GM19328 (cell line): Measurements from ENCODE around the gene RNF220.

Source experiments
- ATAC-seq: cut with Tn5 transposase; IDR thresholded peaks from one replicate; pipeline ENCODE4 v1.9.1; 2021; ENCODE audit warnings: mild to moderate bottlenecking, moderate library complexity; ENCODE audit not compliant: unreplicated experiment

Gene RNF220

DNA sequence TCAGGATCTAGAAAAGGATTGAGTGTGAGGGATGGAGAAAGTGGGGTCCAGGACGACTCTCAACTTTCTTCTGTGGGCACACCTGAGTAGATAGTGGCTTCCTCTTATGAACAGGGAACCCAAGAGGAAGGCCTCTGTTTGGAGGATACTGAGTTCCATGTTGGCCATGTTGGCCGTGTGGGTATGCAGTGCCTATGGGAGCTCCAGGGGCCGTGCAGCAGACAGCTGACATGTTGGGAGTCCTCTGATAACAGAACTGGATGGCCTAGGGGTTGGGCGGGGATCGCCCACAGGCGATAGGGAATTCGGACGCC lies 226.2 kb downstream of the RNF220 start:
- ATAC-seq = no peak

DNA sequence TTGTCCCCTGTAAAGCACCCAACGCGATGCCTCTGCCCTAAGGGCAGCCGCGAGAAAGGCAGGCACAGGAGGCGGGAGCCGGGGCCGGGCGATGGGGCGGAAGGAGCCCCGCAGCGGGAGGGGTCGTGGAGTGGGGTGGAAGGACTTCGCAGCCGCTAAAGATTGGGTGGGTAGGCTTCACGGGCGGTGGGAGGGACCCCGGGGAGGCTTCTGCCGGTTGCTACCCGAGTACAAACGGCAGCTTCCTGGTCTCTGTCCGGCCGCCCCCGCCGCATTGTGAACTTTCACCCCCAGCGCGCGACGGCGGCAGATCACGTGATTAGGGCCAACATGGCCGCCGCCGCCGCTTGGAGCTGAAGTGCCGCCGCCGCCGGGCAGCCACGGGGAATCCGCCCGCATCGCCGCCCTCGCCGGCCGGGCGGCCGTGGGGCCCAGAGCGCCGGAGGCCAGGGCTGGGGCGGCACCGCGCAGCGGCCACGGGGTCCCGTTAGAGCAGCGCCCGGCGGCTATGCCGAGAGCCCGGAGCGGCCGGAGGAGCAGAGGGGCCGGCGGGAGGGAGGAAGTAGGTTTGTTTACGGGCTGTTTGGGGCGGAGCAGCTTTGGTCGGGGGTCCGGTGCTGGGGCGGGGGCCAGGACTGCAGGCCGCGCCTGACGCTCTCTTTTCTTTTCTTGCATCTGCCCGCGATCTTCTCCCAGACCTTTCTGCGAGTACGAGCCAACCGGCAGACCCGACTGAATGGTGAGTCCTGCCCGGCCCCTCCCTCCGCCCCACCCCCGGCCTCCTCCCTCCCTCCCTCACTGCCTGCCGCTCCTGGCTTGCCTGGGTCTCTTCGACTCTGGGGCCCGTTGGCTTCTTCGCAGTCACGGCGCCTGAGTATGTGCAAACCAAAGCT lies 226.8 kb downstream of the RNF220 start:
- ATAC-seq = peak; percentile 66

DNA sequence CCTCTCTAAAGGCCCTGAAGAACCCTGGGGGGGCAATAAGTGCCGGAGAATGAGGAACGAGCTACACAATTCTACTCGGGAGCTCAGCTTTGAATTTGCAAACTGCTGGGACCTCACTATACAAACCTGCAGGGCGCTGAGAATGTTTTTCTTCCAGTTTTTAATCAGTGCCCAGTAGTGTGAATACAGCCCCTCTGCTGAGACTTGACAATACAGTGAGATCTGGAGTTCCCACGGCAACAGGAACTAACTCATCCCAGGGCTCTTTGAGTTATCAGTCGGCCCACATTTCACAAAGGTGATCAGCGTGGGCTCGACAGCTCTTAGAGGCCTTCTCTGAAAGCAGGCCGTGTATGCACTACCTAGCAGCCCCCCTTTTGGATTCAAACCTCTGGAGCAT lies 227.5 kb downstream of the RNF220 start:
- no peak for ATAC-seq

DNA sequence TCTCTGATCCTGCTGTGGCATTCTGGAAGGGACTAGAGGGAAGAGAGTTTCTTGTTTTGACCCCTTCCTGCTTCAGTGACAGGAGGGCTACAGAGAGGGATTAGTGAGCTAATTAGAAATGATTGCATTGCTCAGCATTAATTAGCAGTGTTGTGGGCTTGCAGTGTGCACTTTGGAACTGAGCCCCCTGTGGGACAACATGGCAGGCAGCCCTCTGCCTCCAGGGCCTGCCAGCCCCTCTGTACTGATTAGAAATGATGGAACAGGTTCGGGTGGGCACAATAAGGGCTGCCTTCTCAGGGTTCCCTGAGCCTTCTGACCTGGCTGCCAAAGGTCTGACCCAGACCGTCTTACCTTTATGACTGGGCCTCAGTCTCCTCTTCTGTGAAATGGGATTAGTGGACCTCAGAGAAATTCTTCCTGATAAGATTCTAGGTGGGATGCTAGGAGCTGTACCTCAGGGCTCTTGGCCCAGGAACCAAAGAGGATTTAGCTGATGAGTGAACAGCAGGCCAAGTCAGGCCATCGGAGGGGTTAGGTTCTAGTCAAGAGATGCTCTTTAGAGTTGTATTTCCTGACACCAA lies 229.6 kb downstream of the RNF220 start:
- ATAC-seq = no peak

DNA sequence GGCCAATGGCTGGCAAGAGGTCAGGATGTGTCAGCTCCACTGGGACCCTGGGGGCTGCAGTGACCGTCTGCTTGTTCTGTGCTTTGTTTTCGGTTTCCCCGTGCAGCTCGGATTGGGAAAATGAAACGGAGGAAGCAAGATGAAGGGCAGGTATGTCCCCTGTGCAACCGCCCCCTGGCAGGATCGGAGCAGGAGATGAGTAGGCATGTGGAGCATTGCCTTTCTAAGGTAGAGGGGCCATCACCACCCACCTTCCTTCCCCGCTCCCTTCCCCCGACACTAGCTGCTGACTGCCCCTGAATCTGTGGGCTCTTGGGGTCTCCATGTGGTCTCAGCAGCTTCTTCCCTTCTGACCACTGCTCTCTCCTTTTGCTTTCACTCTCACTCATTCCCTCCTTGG lies 230.4 kb downstream of the RNF220 start:
- no peak for ATAC-seq

DNA sequence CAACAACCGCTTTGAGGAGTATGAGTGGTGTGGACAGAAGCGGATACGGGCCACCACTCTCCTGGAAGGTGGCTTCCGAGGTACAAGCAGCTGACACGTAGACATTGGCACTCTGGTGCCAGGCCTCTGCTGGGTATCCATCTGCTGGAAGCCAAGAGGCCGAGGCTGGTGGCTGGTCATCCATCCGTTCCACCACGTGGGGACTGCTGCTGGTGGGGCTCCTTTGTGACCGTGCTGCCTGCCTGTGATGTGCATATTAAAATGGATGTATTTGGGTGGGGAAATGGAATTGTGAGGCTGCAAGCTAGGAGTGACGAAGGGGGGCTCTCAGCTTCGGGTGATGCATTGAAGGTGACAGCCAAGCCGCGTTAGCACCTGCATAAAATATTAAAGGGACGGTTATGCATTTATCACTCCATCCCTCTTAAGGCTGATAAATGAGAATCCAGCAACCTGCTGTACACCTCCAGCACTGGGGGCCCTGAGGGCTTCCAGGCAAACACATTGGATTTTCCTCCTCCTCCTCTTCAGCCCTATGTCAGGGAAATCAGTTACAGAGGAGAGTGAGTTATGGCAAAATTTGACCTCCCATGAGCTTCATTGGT lies 231.1 kb downstream of the RNF220 start:
- no peak for ATAC-seq

DNA sequence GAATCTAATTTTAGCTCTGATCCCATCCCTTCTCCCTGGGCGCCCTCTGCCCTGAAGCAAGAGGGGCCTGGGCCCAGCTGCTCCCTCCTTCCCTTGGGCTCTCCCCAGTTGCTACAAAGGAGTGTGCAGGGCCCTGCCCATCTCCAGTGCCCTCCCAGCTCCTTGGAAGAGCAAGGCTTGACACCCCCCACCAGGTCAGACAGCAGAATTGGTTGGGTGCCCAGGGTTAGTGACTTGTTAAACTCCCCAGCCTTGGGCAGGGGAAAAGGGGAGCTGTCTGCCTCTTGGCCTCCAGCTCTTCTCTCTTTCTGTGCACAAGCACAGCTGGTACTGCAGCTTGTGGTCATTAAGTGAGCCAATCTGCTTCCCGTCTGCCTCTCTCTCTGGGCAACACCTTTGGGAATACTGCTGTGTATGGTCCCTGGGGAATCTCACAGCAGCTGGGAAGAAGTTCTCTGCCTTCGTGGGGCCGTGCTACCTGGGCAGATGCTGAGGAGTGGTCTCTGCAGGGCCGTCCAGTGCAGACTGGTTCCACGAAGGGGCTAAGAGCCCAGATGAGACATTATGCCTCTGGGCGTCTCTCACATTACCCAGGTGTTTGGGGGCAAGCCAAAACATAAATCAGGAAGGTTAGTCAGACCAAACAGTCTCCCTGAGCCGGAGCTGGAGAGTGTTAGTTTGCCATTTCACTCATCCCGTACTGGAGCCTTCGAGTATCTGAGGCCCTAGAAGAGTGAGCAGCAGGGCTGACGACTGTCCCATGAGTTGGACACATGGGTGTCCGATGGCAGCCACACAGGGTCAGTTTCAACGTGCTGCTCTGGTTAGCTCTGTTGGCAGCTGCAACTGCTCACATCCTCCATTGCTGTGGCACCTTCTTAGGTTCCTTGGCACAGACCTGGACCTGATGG lies 231.9 kb downstream of the RNF220 start:
- ATAC-seq = no peak

DNA sequence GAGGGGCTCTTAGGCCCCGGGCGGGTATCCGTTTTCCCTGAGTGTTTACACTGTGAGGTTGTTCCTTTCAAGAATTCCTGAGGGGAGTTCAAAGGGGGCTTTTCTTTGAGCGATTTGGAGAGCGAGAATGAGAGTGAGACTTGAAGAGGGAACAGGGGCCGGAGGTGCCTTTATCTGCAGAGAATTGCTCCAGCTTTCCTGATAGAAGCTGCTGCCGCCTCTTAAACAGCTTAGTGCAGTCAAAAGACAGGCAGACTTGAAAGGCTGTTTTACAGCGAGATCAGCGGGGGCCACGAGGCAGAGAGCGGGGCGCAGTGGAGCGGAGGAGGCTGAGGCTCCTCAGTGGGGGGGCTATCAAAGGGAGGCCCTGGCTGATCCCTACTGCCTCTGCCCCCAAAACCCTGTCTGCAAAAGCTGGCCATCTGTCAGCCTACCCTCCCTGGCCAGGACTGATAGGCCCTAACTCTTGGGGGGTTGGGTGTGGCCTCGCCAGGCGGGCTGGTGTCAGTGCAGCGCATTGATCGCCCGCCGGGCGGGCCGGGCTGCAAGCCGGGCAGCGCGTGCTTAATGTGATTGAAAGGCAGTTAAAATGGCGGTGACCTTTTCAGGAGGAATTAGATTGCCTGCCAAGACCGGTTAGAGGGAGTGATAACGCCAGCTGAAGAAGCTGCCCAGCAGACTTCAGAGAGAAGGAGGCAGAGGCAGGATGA lies 232.8 kb downstream of the RNF220 start:
- no peak for ATAC-seq

DNA sequence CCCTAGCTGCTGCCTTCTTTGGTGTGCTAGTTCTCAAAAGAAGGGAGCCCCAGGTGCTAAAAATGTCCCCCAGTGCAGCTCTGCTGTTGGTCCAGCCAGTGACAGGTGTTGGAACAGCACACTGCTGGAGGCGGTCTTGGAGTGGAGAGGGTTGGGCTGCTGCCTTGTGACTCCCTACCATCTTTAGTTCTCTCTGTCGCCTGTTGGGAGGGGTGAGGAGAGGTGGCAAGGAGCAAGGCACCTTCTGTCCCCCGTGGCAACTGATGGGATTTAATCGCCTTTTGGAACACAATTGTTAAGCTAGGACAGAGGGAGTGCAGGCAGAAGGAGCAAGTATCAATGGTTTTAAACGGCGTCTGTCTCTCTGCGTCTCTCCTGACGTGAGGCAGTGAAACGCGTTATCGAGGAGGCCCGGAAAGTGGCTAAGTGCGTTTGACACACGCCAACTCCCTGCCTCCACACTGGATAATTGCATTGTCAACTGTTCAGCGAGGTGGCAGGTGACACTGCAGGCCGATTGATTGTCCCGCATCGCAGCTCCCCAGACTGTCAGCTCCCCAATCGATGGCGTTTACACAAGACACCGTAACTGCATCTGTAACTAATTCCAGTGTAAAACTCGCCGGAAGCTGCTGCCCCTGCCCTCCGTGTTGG lies 235.3 kb downstream of the RNF220 start:
- no peak for ATAC-seq

DNA sequence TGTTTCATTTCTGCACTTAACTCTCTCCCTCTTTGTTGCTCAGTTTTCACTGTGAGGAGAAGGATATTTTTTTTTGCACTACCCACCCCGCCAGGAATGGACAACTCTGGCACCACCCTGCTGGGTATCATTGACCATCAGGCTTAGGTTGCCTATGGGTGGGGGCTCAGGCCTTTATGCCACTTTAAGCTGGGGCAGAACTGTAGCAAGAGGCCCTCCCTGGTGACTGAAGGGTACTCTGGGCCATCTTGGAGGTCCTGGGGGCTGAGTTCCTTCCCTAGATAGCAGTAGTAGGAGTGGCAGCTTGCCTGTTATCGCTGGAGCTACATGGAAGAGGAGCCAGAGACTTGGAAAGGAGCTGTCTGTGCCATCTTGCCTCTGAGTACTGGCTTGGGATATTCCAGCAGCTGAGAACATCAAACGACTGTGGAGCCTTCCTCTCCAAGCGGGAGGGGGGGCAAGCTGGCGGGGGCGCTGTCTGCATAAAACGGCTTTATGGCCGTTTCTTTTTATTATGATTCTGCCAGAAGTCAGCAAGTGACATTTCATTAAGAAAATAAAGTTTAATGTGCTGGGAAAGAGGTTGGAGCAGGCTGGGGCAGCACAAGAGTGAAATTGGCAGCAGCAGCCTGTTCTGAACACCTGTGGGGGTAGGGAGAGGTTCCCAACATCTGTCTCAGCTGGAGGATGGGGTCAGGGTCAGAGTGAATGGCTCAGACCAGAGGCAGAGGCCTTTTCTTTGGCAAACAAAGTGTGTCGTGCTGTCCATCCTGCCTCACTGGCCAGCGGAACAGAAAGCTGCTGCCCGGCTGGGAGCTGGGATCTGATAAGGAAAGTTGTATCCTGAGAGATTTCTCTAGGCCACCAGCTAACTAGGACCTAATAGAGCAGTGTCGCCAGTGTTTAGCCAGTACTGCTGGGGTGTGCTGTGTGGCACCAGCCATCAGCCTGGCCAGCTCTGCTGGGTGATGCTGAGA lies 236.4 kb downstream of the RNF220 start:
- ATAC-seq = no peak

DNA sequence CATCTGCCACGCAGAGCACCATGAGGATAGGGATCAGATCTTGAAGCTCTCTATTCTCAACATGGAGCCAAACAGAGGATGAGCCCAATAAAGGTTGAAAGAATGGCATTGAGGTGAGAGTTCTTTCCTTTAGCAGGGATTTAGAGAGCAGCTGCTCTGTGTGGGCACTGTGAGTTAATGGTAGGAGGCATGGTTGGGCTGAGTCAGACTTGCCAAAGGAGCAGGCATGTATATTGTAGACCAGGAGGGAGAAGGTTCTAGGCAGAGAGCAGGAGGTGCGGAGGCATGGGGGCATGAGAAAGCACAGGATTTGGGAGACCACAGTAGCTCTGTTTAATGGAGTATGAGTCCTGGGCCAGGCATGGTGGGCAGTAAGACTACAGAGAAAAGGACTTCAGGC lies 237.2 kb downstream of the RNF220 start:
- no peak for ATAC-seq

DNA sequence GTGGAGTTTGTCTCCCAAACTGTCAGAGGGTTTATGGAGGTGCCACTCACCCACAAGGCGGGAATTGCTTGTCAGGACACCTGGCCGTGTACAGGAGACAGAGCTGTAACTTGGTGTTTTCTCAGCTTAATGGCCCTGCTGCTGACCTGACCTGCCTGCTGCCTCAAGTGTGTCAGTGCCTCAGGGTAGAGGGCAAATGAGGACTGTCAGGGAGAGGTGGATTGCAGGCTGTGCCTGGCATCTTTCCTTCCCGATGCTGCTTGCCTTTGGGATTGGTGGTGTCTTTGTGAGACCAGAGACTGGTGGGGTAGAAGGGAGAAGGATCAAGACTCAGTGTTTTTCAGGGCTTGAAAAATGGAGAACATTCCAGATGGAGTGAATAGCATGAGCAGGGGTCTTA lies 237.9 kb downstream of the RNF220 start:
- ATAC-seq = no peak

DNA sequence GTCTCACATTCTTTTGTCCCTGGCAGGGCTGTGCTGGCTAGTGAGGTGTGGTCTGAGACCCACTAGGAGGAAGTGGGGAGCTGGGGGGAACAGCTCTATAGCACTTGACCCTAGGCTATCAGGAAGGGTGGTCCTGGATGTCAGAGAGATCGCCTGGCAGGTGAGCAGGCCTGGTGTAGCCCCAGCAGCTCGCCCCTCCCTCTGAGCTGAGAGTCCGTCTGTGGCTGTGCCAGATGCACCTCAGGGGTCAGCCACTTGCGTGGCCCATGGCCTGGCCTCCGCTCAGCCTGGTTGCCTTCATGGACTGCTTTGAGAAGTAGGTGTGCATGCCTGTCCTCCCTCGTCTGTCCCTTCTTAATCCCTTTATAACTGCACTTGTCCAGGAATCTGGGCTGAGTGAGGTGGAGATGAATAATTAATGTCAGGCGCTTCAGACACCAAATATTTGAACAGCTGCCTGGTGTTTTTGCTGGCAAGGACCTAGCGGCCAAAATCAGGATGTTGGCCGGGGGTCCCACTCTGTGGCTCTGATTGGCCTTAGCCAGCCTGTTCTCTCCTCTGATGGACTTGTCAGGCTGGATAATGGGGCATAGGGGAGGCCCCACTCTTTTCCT lies 238.8 kb downstream of the RNF220 start:
- ATAC-seq = no peak

DNA sequence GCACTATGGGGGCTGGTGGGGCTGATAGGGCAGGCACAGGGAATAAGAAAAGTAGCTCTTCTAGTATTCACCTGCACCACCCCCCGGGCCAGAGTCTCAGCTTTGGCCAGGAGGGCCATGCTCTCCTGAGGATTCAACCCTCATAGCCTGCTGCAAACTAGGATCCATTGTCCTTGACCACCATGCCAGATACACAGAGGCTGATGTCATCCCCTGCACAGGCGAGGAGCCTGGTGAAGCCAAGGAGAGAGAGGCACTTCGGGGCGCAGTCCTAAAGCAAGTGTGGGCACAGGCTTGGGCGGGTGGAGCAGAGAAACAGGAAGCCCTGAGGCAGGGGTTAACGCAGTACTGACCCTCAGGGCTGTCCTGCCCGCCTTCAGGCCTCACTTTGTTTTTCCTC lies 239.8 kb downstream of the RNF220 start:
- no peak for ATAC-seq

DNA sequence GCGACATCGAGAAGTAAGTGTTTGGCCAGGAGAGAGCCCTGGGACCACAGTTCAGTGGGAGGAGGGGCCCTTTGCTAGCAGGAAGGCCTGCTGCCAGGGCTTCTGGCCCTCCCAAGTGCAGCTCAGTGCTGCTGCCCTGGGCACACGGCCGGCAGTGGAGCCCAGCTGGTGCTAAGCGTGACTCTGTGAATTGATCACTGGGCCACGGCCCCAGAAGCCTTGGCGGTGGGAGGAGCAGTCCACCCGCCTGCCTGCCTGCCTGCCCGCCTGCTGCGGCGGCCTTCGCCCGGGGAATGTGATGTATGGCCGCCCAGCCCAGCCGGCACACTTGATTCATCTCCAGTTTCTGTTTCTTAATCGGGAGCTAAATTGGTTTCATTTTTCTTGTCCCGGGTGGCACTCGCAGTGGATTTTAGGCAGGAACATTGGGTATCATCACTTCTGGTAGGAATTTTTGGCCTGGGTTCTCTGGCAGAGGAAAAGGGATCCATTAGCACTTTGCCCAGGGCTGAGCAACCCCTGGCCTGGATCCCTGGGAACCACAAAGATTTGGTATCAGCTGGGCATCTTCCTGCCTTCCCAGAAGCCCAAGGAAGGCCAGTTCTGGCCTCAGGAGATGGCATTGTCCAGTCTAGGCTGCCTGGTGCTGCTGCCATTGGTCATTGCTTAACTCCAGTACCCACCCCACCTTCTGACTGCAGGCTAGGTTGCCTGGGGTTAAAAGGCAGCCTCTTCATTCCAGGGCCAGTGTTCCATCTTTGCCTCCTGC lies 240.6 kb downstream of the RNF220 start:
- no peak for ATAC-seq

DNA sequence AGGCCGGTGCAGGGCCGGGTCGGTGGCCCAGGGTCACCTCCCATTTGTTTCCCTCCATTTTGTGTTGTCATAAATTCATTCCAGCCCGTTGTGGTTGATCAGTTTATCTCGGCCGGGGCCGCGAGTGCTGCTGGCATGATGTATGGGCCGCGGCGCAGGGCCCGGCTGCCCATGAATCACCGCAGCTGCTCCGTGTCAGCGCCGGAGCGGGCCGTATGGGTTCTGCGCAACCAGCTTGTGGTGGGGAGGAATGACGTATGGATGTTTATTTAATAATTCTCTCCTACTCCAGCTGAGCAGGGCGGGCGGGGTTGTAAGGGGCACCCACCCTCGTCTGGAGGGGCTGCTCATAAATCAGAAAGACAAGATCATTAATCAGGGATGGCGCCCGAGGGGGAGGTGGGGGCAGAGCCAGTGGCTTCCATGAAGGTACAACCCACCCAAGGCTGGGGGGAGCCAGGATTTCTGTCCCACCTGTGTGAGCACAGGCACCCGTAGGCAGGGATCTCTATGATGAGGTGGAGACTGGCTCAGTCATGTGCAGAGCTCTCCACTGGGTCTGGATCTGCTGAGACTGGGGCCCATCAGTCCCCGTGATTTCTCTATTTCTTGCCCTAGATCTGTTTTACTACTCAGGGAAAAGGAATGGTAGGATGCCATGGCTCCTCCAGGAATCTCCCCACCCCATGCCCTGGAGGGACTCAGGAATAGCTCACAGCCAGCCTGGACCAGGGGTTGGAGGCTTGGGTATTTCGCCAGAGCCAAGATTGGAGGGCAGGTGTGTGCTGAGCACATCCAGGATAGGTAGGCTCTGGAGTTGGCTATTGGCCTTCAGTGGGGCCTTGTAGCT lies 241.4 kb downstream of the RNF220 start:
- ATAC-seq = no peak

DNA sequence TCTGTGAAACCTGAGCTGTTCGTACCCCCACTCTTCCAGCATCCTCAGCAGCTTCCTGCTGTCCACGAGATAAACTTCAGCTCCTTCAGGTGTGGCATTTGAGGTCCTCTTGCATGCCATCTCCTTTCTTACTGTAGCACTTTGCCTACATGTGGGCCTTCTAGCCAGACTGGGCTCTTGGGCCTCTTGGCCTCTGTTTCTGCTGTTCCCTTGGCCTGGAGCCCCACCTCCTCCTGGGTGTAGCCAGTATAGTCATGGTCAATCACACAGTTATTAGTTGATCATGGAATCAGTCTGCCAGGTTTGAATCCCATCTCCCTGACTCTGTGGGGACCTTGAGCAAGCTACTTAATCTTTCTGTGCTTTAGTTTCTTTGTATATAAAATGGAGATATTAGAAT lies 242.8 kb downstream of the RNF220 start:
- no peak for ATAC-seq
